MM.1S (cell line): ENCODE measurements around the gene HYI.

Experiments used
- DNase-seq: peaks from one replicate; pipeline ENCODE4 v3.0.0-alpha.2; 2015
- H2AFZ ChIP-seq: fragments of 300-600 bp; sonication (generic); 2 replicates; pipeline ENCODE4 v1.6.0; 2016; ENCODE audit warnings: antibody characterized with exemption, low read length
- H3F3A ChIP-seq: fragments of 300-600 bp; sonication (generic); 2 replicates; pipeline ENCODE4 v1.6.1; 2016; ENCODE audit warnings: mild to moderate bottlenecking, antibody characterized with exemption, low read length, moderate library complexity, mixed read lengths; ENCODE audit not compliant: insufficient read depth
- H3K27ac ChIP-seq: fragments of 300-600 bp; sonication (generic); 2 replicates; pipeline ENCODE4 v1.5.1; 2016; ENCODE audit warnings: mild to moderate bottlenecking, low read length
- H3K27me3 ChIP-seq: fragments of 300-600 bp; sonication (generic); replicated peaks from 2 replicates; pipeline ENCODE4 v1.6.0; 2016; ENCODE audit warnings: low read length; ENCODE audit not compliant: insufficient read depth
- H3K36me3 ChIP-seq: fragments of 300-600 bp; sonication (generic); replicated peaks from 2 replicates; pipeline ENCODE4 v1.6.1; 2016; ENCODE audit warnings: mild to moderate bottlenecking, low read length, mixed read lengths; ENCODE audit not compliant: insufficient read depth
- H3K4me1 ChIP-seq: fragments of 300-600 bp; sonication (generic); 2 replicates; pipeline ENCODE4 v1.6.1; 2016; ENCODE audit warnings: low read length, mixed read lengths
- H3K4me2 ChIP-seq: fragments of 300-600 bp; sonication (generic); 2 replicates; pipeline ENCODE4 v1.6.0; 2016; ENCODE audit warnings: low read depth, low read length
- H3K4me3 ChIP-seq: fragments of 300-600 bp; sonication (generic); 2 replicates; pipeline ENCODE4 v1.5.1; 2016; ENCODE audit warnings: low read length, mixed read lengths
- H3K79me2 ChIP-seq: fragments of 300-600 bp; sonication (generic); 2 replicates; pipeline ENCODE4 v1.6.1; 2016; ENCODE audit warnings: mixed run types, low read length, mixed read lengths
- H3K9ac ChIP-seq: fragments of 300-600 bp; sonication (generic); 2 replicates; pipeline ENCODE4 v1.6.1; 2016; ENCODE audit warnings: low read length, mixed read lengths
- H3K9me2 ChIP-seq: fragments of 300-600 bp; sonication (generic); replicated peaks from 2 replicates; pipeline ENCODE4 v1.6.1; 2016; ENCODE audit warnings: mild to moderate bottlenecking, low read length, mixed read lengths; ENCODE audit not compliant: insufficient read depth
- H3K9me3 ChIP-seq: fragments of 300-600 bp; sonication (generic); replicated peaks from 2 replicates; pipeline ENCODE4 v1.6.1; 2016; ENCODE audit warnings: mild to moderate bottlenecking, low read length, mixed read lengths; ENCODE audit not compliant: insufficient read depth
- H4K20me1 ChIP-seq: fragments of 300-600 bp; sonication (generic); 2 replicates; pipeline ENCODE4 v1.6.1; 2016; ENCODE audit warnings: mild to moderate bottlenecking, low read length, moderate library complexity, mixed read lengths; ENCODE audit not compliant: insufficient read depth
- EZH2 ChIP-seq: fragments of 300-600 bp; sonication (generic); optimal IDR thresholded peaks from 2 replicates; pipeline ENCODE3; 2017; ENCODE audit warnings: low read depth, mild to moderate bottlenecking, antibody characterized with exemption, low read length, mixed read lengths
- EZH2phosphoT487 ChIP-seq: fragments of 300-600 bp; sonication (generic); IDR thresholded peaks from 2 replicates; pipeline ENCODE4 v1.6.1; 2018; ENCODE audit warnings: antibody characterized with exemption, low read length
- TF ChIP-seq, protein P1 (sequence below): fragments of 300-600 bp; sonication (generic); IDR thresholded peaks from 2 replicates; pipeline ENCODE4 v1.5.1; 2016; ENCODE audit warnings: antibody characterized with exemption, low read length, mixed read lengths

Gene HYI

DNA sequence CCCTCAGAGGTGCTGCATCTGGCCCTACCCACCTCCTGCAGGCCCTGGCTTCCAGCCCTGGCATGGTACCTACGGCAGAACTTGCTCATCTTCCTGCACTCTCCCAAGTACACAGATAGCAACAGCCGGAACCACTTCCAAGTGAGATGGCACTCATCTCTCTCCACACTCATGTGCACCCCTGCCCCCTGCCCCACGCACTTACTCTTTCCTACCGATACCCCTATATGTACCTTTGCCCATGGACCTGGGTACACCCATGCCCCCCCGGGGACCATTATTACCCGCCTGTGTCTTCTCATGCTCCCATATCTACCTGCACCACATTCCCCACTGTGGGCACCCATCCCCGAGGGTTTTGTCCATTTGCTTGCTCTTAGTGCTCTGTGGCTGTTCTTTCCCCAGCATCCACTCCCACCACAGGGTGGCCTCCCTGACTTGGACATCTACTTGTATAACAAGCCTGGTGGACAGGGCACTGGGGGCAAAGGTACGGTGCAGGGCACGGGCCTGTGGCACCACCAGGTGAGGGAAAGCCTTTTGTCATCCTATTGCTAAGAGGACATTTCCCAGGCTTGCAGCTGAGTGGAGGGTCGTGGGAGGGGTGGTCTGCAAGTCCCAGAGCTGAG is 14.7 kb downstream of the HYI start:
- Histone ChIP-seq H3K9me2 (no peaks in the 10 kb centered on the region), H3K4me2 (no peak overlapping the region), H3K4me3 (no peak overlapping the region), H3K27ac (no peak overlapping the region), H3K9ac (no peak overlapping the region), H3K4me1 (no peaks in the 10 kb centered on the region), H2AFZ (no peak overlapping the region), H4K20me1 (no peaks in the 10 kb centered on the region), H3F3A (no peaks in the 10 kb centered on the region), H3K27me3 (no peaks in the 10 kb centered on the region), H3K36me3 (no peaks in the 10 kb centered on the region; the same call in 1 of the 2 replicates), H3K9me3 (no peaks in the 10 kb centered on the region), H3K79me2 (no peaks in the 10 kb centered on the region)
- TF ChIP-seq EZH2 (no peak), EZH2phosphoT487 (no peak)
- TF ChIP-seq, protein P1, sequence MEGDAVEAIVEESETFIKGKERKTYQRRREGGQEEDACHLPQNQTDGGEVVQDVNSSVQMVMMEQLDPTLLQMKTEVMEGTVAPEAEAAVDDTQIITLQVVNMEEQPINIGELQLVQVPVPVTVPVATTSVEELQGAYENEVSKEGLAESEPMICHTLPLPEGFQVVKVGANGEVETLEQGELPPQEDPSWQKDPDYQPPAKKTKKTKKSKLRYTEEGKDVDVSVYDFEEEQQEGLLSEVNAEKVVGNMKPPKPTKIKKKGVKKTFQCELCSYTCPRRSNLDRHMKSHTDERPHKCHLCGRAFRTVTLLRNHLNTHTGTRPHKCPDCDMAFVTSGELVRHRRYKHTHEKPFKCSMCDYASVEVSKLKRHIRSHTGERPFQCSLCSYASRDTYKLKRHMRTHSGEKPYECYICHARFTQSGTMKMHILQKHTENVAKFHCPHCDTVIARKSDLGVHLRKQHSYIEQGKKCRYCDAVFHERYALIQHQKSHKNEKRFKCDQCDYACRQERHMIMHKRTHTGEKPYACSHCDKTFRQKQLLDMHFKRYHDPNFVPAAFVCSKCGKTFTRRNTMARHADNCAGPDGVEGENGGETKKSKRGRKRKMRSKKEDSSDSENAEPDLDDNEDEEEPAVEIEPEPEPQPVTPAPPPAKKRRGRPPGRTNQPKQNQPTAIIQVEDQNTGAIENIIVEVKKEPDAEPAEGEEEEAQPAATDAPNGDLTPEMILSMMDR: no peak
- DNase-seq: no peak

DNA sequence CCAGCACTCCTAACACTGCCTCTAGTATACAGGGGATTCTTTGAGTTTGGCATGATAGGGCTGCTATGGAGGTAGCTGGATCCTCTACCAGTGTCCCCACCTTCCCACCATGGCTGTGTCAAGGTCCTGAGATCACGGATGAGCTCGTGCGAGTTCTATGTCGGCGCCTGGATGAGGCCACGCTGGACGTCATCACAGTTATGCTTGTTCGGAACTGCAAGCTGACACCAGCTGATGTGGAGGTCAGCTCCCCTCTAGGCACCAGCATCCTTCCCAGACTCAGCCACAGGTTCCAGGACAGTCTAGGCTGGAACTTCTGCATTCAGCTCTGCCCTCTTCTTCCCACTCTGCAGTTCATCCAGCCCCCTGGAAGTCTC is 15.2 kb downstream of the HYI start:
- DNase-seq: no peak
- Histone ChIP-seq H3K9me2 (no peaks in the 10 kb centered on the region), H3K79me2 (no peaks in the 10 kb centered on the region), H3K4me2 (no peak overlapping the region), H3K36me3 (no peaks in the 10 kb centered on the region; the same call in 1 of the 2 replicates), H3F3A (no peaks in the 10 kb centered on the region), H3K4me1 (no peaks in the 10 kb centered on the region), H3K27ac (no peak overlapping the region), H2AFZ (no peak overlapping the region), H3K4me3 (no peak overlapping the region), H3K27me3 (no peaks in the 10 kb centered on the region), H3K9ac (no peak overlapping the region), H3K9me3 (no peaks in the 10 kb centered on the region), H4K20me1 (no peaks in the 10 kb centered on the region)
- TF ChIP-seq, protein P1: no peak
- no peak for TF ChIP-seq EZH2phosphoT487
- no peak for TF ChIP-seq EZH2

DNA sequence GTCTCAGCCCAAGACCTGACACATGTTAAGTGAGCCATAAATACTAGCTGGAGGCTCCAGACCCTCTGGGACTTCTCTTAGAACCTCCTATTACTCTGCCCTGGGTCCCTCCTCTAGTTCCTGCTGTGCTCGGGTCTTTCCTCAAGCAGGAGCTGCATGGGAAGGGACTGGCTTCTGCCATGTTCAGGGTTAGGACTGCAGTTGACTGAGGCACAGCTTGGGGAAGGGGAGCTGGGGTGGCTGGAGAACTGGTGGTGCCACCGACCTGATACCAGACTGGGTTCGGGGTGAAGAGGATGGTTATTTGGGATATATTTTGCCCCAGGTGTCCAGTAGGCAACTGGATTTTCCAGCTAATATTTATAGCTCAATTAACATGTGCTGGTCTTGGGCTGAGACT is 15.7 kb downstream of the HYI start:
- DNase-seq: no peak
- no peaks in the 10 kb centered on the region; the same call in 1 of the 2 replicates for H3K36me3 ChIP-seq
- H3F3A ChIP-seq: no peaks in the 10 kb centered on the region
- H2AFZ ChIP-seq: no peak overlapping the region
- no peak overlapping the region for H3K9ac ChIP-seq
- no peak overlapping the region for H3K4me3 ChIP-seq
- no peak overlapping the region for H3K27ac ChIP-seq
- no peaks in the 10 kb centered on the region for H4K20me1 ChIP-seq
- no peaks in the 10 kb centered on the region for H3K79me2 ChIP-seq
- TF ChIP-seq EZH2: no peak
- TF ChIP-seq, protein P1: no peak
- no peak for TF ChIP-seq EZH2phosphoT487
- no peaks in the 10 kb centered on the region for H3K27me3 ChIP-seq
- no peaks in the 10 kb centered on the region for H3K9me2 ChIP-seq
- no peak overlapping the region for H3K4me2 ChIP-seq
- H3K9me3 ChIP-seq: no peaks in the 10 kb centered on the region
- no peaks in the 10 kb centered on the region for H3K4me1 ChIP-seq
